ENCODE data around the gene REST. TPM values are rescaled to one million over a fixed set of nuclear protein-coding genes. Genes with fewer than 3 reads are reported as not detected.

Gene REST
- total and polyA plus RNA-seq, 9 of the 15 experiments (the other 6 are each of a cell fraction or from before 2014, with no cell fraction given), result 2.9 to 24.0 (median 19.2) TPM

DNA sequence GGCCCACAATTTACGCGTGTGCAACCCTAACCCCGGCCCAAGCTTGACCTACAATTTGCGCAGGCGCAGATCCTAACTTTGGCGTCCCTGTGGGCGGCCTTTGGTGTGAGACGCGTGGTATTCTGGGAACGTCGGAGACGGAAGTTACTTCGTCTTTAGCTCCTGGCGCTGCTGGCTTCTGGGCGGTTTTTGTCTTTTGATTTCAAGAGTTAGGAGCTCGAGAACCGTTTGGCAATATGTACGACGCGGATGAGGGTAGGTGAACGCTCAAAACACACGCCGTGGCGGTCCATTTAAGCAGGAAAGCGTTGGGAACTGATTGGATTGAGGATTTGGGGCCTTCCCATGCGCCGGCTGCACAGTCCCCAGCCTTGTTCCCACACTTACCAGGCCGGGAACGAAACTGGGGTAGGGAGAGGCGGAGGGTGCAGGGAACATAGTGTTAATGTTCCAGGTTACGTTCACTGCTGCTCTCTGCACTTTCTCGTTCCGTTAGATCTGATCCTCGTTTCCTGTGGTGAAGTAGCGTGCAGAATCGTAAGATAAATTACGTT is 71.1 kb downstream of the REST start, which contains the start of gene POLR2B (continued):
- TF ChIP-seq, protein P1, sequence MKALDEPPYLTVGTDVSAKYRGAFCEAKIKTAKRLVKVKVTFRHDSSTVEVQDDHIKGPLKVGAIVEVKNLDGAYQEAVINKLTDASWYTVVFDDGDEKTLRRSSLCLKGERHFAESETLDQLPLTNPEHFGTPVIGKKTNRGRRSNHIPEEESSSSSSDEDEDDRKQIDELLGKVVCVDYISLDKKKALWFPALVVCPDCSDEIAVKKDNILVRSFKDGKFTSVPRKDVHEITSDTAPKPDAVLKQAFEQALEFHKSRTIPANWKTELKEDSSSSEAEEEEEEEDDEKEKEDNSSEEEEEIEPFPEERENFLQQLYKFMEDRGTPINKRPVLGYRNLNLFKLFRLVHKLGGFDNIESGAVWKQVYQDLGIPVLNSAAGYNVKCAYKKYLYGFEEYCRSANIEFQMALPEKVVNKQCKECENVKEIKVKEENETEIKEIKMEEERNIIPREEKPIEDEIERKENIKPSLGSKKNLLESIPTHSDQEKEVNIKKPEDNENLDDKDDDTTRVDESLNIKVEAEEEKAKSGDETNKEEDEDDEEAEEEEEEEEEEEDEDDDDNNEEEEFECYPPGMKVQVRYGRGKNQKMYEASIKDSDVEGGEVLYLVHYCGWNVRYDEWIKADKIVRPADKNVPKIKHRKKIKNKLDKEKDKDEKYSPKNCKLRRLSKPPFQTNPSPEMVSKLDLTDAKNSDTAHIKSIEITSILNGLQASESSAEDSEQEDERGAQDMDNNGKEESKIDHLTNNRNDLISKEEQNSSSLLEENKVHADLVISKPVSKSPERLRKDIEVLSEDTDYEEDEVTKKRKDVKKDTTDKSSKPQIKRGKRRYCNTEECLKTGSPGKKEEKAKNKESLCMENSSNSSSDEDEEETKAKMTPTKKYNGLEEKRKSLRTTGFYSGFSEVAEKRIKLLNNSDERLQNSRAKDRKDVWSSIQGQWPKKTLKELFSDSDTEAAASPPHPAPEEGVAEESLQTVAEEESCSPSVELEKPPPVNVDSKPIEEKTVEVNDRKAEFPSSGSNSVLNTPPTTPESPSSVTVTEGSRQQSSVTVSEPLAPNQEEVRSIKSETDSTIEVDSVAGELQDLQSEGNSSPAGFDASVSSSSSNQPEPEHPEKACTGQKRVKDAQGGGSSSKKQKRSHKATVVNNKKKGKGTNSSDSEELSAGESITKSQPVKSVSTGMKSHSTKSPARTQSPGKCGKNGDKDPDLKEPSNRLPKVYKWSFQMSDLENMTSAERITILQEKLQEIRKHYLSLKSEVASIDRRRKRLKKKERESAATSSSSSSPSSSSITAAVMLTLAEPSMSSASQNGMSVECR (CRISPR knock-in tag; IDR thresholded peaks at IDR 0.05), result 0 out of 2 replicates have a peak, but pooled peaks have one; percentile 33
- no peak for TF ChIP-seq MAFK (IDR thresholded peaks at IDR 0.05; ENCODE audit: low read length)
- TF ChIP-seq, protein P2, sequence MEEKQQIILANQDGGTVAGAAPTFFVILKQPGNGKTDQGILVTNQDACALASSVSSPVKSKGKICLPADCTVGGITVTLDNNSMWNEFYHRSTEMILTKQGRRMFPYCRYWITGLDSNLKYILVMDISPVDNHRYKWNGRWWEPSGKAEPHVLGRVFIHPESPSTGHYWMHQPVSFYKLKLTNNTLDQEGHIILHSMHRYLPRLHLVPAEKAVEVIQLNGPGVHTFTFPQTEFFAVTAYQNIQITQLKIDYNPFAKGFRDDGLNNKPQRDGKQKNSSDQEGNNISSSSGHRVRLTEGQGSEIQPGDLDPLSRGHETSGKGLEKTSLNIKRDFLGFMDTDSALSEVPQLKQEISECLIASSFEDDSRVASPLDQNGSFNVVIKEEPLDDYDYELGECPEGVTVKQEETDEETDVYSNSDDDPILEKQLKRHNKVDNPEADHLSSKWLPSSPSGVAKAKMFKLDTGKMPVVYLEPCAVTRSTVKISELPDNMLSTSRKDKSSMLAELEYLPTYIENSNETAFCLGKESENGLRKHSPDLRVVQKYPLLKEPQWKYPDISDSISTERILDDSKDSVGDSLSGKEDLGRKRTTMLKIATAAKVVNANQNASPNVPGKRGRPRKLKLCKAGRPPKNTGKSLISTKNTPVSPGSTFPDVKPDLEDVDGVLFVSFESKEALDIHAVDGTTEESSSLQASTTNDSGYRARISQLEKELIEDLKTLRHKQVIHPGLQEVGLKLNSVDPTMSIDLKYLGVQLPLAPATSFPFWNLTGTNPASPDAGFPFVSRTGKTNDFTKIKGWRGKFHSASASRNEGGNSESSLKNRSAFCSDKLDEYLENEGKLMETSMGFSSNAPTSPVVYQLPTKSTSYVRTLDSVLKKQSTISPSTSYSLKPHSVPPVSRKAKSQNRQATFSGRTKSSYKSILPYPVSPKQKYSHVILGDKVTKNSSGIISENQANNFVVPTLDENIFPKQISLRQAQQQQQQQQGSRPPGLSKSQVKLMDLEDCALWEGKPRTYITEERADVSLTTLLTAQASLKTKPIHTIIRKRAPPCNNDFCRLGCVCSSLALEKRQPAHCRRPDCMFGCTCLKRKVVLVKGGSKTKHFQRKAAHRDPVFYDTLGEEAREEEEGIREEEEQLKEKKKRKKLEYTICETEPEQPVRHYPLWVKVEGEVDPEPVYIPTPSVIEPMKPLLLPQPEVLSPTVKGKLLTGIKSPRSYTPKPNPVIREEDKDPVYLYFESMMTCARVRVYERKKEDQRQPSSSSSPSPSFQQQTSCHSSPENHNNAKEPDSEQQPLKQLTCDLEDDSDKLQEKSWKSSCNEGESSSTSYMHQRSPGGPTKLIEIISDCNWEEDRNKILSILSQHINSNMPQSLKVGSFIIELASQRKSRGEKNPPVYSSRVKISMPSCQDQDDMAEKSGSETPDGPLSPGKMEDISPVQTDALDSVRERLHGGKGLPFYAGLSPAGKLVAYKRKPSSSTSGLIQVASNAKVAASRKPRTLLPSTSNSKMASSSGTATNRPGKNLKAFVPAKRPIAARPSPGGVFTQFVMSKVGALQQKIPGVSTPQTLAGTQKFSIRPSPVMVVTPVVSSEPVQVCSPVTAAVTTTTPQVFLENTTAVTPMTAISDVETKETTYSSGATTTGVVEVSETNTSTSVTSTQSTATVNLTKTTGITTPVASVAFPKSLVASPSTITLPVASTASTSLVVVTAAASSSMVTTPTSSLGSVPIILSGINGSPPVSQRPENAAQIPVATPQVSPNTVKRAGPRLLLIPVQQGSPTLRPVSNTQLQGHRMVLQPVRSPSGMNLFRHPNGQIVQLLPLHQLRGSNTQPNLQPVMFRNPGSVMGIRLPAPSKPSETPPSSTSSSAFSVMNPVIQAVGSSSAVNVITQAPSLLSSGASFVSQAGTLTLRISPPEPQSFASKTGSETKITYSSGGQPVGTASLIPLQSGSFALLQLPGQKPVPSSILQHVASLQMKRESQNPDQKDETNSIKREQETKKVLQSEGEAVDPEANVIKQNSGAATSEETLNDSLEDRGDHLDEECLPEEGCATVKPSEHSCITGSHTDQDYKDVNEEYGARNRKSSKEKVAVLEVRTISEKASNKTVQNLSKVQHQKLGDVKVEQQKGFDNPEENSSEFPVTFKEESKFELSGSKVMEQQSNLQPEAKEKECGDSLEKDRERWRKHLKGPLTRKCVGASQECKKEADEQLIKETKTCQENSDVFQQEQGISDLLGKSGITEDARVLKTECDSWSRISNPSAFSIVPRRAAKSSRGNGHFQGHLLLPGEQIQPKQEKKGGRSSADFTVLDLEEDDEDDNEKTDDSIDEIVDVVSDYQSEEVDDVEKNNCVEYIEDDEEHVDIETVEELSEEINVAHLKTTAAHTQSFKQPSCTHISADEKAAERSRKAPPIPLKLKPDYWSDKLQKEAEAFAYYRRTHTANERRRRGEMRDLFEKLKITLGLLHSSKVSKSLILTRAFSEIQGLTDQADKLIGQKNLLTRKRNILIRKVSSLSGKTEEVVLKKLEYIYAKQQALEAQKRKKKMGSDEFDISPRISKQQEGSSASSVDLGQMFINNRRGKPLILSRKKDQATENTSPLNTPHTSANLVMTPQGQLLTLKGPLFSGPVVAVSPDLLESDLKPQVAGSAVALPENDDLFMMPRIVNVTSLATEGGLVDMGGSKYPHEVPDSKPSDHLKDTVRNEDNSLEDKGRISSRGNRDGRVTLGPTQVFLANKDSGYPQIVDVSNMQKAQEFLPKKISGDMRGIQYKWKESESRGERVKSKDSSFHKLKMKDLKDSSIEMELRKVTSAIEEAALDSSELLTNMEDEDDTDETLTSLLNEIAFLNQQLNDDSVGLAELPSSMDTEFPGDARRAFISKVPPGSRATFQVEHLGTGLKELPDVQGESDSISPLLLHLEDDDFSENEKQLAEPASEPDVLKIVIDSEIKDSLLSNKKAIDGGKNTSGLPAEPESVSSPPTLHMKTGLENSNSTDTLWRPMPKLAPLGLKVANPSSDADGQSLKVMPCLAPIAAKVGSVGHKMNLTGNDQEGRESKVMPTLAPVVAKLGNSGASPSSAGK (IDR thresholded peaks at IDR 0.05), result no peak; the same call in 1 of the 2 replicates
- TF ChIP-seq, protein P3, sequence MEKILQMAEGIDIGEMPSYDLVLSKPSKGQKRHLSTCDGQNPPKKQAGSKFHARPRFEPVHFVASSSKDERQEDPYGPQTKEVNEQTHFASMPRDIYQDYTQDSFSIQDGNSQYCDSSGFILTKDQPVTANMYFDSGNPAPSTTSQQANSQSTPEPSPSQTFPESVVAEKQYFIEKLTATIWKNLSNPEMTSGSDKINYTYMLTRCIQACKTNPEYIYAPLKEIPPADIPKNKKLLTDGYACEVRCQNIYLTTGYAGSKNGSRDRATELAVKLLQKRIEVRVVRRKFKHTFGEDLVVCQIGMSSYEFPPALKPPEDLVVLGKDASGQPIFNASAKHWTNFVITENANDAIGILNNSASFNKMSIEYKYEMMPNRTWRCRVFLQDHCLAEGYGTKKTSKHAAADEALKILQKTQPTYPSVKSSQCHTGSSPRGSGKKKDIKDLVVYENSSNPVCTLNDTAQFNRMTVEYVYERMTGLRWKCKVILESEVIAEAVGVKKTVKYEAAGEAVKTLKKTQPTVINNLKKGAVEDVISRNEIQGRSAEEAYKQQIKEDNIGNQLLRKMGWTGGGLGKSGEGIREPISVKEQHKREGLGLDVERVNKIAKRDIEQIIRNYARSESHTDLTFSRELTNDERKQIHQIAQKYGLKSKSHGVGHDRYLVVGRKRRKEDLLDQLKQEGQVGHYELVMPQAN (IDR thresholded peaks at IDR 0.05; ENCODE audit: borderline replicate concordance), result peak; percentile 89
- no peak for TF ChIP-seq PURB (CRISPR knock-in tag; IDR thresholded peaks at IDR 0.05; ENCODE audit: low read depth)
- peak; percentile 76 for TF ChIP-seq ELF2 (CRISPR knock-in tag; IDR thresholded peaks at IDR 0.05)
- TF ChIP-seq SMAD4 (CRISPR knock-in tag; conservative IDR thresholded peaks at IDR 0.05), result 0 out of 2 replicates have a peak, but pooled peaks have one; percentile 11
- no peak for TF ChIP-seq BDP1 (IDR thresholded peaks at IDR 0.05; ENCODE audit: insufficient read depth, insufficient read length)

Data from K562 (cell line).